NB4 (cell line): Measurements from ENCODE around the gene LRWD1.
"Not testable (repeated sequence)": the region's sequence is repeated elsewhere in the genome, so short reads cannot be mapped to it uniquely, and the experiment has no call there.

ENCODE experiments used
- TF ChIP-seq, protein P1 (sequence below): IDR thresholded peaks from 2 replicates; pipeline ENCODE4 v1.6.1; 2011; ENCODE audit warnings: low read depth, low read length
- TF ChIP-seq, protein P2 (sequence below): IDR thresholded peaks from one replicate; pipeline ENCODE4 v1.5.1; 2012; ENCODE audit warnings: low read depth, low read length

DNA sequence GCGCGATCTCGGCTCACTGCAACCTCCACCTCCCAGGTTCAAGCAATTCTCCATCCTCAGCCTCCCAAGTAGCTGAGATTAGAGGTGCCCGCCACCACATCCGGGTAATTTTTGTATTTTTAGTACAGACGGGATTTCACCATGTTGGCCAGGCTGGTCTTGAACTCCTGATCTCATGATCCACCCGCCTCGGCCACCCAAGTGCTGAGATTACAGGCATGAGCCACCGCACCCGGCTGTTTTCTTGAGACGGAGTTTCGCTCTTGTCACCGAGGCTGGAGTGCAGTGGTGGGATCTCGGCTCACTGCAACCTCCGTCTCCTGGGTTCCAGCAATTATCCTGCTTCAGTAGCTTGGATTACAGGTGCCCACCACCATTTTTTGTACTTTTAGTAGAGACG lies 33.5 kb downstream of the LRWD1 start:
- TF ChIP-seq, protein P1, sequence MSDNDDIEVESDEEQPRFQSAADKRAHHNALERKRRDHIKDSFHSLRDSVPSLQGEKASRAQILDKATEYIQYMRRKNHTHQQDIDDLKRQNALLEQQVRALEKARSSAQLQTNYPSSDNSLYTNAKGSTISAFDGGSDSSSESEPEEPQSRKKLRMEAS = not testable (repeated sequence)
- TF ChIP-seq, protein P2, sequence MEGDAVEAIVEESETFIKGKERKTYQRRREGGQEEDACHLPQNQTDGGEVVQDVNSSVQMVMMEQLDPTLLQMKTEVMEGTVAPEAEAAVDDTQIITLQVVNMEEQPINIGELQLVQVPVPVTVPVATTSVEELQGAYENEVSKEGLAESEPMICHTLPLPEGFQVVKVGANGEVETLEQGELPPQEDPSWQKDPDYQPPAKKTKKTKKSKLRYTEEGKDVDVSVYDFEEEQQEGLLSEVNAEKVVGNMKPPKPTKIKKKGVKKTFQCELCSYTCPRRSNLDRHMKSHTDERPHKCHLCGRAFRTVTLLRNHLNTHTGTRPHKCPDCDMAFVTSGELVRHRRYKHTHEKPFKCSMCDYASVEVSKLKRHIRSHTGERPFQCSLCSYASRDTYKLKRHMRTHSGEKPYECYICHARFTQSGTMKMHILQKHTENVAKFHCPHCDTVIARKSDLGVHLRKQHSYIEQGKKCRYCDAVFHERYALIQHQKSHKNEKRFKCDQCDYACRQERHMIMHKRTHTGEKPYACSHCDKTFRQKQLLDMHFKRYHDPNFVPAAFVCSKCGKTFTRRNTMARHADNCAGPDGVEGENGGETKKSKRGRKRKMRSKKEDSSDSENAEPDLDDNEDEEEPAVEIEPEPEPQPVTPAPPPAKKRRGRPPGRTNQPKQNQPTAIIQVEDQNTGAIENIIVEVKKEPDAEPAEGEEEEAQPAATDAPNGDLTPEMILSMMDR = not testable (repeated sequence)
